Fibroblast of lung (primary cell): ENCODE data around the gene PPARG.

Source experiments
- EZH2 ChIP-seq: IDR thresholded peaks from 2 replicates; pipeline ENCODE4 v1.5.1; 2012; ENCODE audit warnings: low read length, control low read depth, mild to moderate bottlenecking; ENCODE audit errors: missing control alignments
- TF ChIP-seq, protein P1 (sequence below), 2 donors: IDR thresholded peaks in 1 of 2; conservative IDR thresholded peaks in 1 of 2; 1 replicate in 1 of 2; 2 replicates in 1 of 2; pipeline ENCODE4 v1.5.1; 2011 to 2012; ENCODE audit warnings: low read length in 2 of 2, control low read depth in 1 of 2, inconsistent platforms in 1 of 2, low read depth in 1 of 2, mild to moderate bottlenecking in 1 of 2

GRCh38 chr3:12428126-12428525 lies 139.3 kb downstream of the PPARG start:
- TF ChIP-seq, protein P1, sequence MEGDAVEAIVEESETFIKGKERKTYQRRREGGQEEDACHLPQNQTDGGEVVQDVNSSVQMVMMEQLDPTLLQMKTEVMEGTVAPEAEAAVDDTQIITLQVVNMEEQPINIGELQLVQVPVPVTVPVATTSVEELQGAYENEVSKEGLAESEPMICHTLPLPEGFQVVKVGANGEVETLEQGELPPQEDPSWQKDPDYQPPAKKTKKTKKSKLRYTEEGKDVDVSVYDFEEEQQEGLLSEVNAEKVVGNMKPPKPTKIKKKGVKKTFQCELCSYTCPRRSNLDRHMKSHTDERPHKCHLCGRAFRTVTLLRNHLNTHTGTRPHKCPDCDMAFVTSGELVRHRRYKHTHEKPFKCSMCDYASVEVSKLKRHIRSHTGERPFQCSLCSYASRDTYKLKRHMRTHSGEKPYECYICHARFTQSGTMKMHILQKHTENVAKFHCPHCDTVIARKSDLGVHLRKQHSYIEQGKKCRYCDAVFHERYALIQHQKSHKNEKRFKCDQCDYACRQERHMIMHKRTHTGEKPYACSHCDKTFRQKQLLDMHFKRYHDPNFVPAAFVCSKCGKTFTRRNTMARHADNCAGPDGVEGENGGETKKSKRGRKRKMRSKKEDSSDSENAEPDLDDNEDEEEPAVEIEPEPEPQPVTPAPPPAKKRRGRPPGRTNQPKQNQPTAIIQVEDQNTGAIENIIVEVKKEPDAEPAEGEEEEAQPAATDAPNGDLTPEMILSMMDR (conservative IDR thresholded peaks at IDR 0.05 in 1 of 2, IDR thresholded peaks at IDR 0.05 in 1 of 2; ENCODE audit: low read depth in 1 of 2, low read length in 2 of 2), result no peak
- no peak for TF ChIP-seq EZH2
